ENCODE data around the gene CRISPLD2.
A peak's percentile ranks its signal among the peaks of the same experiment; 100 is the strongest.
"Not testable (repeated sequence)": the region's sequence is repeated elsewhere in the genome, so short reads cannot be mapped to it uniquely, and the experiment has no call there.

CRISPLD2 gene

GRCh38 chr16:84843149-84844048, 23.6 kb downstream of the CRISPLD2 start:
- DNase-seq, result peak; percentile 30

- DNase-seq, result peak; percentile 30
Measured at GRCh38 chr16:84844049-84844350, 24.2 kb downstream of the CRISPLD2 start.

GRCh38 chr16:84844559-84845495, 25.0 kb downstream of the CRISPLD2 start:
- DNase-seq, result no peak

- DNase-seq, result no peak
Measured at GRCh38 chr16:84845496-84846002, 25.8 kb downstream of the CRISPLD2 start.

- no peak for DNase-seq
Measured at GRCh38 chr16:84847564-84848355, 28.0 kb downstream of the CRISPLD2 start.

GRCh38 chr16:84848986-84849634, 29.3 kb downstream of the CRISPLD2 start:
- peak; percentile 36 for DNase-seq

GRCh38 chr16:84849751-84850150, 30.0 kb downstream of the CRISPLD2 start:
- DNase-seq, result no peak

- DNase-seq, result no peak
Measured at GRCh38 chr16:84850714-84851113, 30.9 kb downstream of the CRISPLD2 start.

GRCh38 chr16:84851192-84852127, 31.7 kb downstream of the CRISPLD2 start:
- peak; percentile 81 for DNase-seq

GRCh38 chr16:84853534-84853933, 33.7 kb downstream of the CRISPLD2 start:
- DNase-seq, result no peak

GRCh38 chr16:84854759-84855158, 35.0 kb downstream of the CRISPLD2 start:
- DNase-seq, result no peak

- not testable (repeated sequence) for DNase-seq
Measured at GRCh38 chr16:84855435-84856202, 35.8 kb downstream of the CRISPLD2 start.

GRCh38 chr16:84856203-84856581, 36.4 kb downstream of the CRISPLD2 start:
- DNase-seq, result not testable (repeated sequence)

- DNase-seq, result not testable (repeated sequence)
Measured at GRCh38 chr16:84856811-84857210, 37.0 kb downstream of the CRISPLD2 start.

GRCh38 chr16:84859681-84860080, 39.9 kb downstream of the CRISPLD2 start:
- no peak for DNase-seq

GRCh38 chr16:84860383-84860782, 40.6 kb downstream of the CRISPLD2 start:
- no peak for DNase-seq

- no peak for DNase-seq
Measured at GRCh38 chr16:84861671-84862070, 41.9 kb downstream of the CRISPLD2 start.

- peak; percentile 9 for DNase-seq
Measured at GRCh38 chr16:84862804-84863480, 43.2 kb downstream of the CRISPLD2 start.

- DNase-seq, result no peak
Measured at GRCh38 chr16:84863481-84863814, 43.7 kb downstream of the CRISPLD2 start.
